Hepatocyte (in vitro differentiated cells): ENCODE measurements around the gene BLID. TPM values are rescaled to one million over a fixed set of nuclear protein-coding genes. Genes with fewer than 3 reads are reported as not detected.

Experiments
- DNase-seq: peaks from one replicate; pipeline ENCODE4 v3.0.0-alpha.2; 2016; ENCODE audit warnings: low spot score
- H2AFZ ChIP-seq: fragments of 200-600 bp; sonication (generic); 2 replicates; pipeline ENCODE4 v1.6.0; 2016; ENCODE audit warnings: antibody characterized with exemption, mild to moderate bottlenecking
- H3K27ac ChIP-seq: fragments of 200-600 bp; sonication (generic); 2 replicates; pipeline ENCODE4 v1.5.1; 2016; ENCODE audit warnings: mild to moderate bottlenecking
- H3K27me3 ChIP-seq: fragments of 200-600 bp; sonication (generic); 2 replicates; pipeline ENCODE4 v1.6.1; 2016
- H3K36me3 ChIP-seq: fragments of 200-600 bp; sonication (generic); replicated peaks from 2 replicates; pipeline ENCODE4 v1.5.1; 2016; ENCODE audit warnings: low read depth; ENCODE audit not compliant: insufficient read depth
- H3K4me1 ChIP-seq: fragments of 200-600 bp; sonication (generic); 2 replicates; pipeline ENCODE4 v1.5.1; 2016; ENCODE audit warnings: mild to moderate bottlenecking, moderate library complexity; ENCODE audit not compliant: insufficient read depth
- H3K4me2 ChIP-seq: fragments of 200-600 bp; sonication (generic); 2 replicates; pipeline ENCODE4 v1.6.0; 2016
- H3K4me3 ChIP-seq: fragments of 200-600 bp; sonication (generic); 2 replicates; pipeline ENCODE4 v1.5.1; 2016; ENCODE audit warnings: mild to moderate bottlenecking
- H3K79me2 ChIP-seq: fragments of 200-600 bp; sonication (generic); 2 replicates; pipeline ENCODE4 v1.6.0; 2017; ENCODE audit warnings: mild to moderate bottlenecking
- H3K9me2 ChIP-seq: fragments of 200-600 bp; sonication (generic); replicated peaks from 2 replicates; pipeline ENCODE4 v1.6.0; 2017; ENCODE audit warnings: mild to moderate bottlenecking; ENCODE audit not compliant: insufficient read depth
- H3K9me3 ChIP-seq: fragments of 200-600 bp; sonication (generic); 2 replicates; pipeline ENCODE4 v1.5.1; 2016; ENCODE audit warnings: low read depth, mild to moderate bottlenecking
- H4K20me1 ChIP-seq: fragments of 200-600 bp; sonication (generic); 2 replicates; pipeline ENCODE4 v1.6.0; 2016; ENCODE audit warnings: mild to moderate bottlenecking; ENCODE audit not compliant: insufficient read depth, poor library complexity, severe bottlenecking
- CTCF ChIP-seq: fragments of 200-600 bp; sonication (generic); IDR thresholded peaks from 2 replicates; pipeline ENCODE4 v1.5.1; 2016; ENCODE audit warnings: antibody characterized with exemption, mild to moderate bottlenecking; ENCODE audit not compliant: poor library complexity
- EZH2 ChIP-seq: fragments of 200-600 bp; sonication (generic); IDR thresholded peaks from 2 replicates; pipeline ENCODE4 v1.6.1; 2016; ENCODE audit warnings: antibody characterized with exemption, mild to moderate bottlenecking, borderline replicate concordance
- EZH2phosphoT487 ChIP-seq: fragments of 200-600 bp; sonication (generic); IDR thresholded peaks from one replicate; pipeline ENCODE4 v1.6.1; 2018; ENCODE audit warnings: antibody characterized with exemption, mild to moderate bottlenecking, low read depth, moderate library complexity; ENCODE audit not compliant: unreplicated experiment, severe bottlenecking
- WGBS: methylation state at CpG from one replicate; pipeline ENCODE4 v1.1.6; 2016; ENCODE audit warnings: low lambda C conversion rate; ENCODE audit errors: missing lambda C conversion rate; 5-methylcytosine and 5-hydroxymethylcytosine counted together
- microRNA counts: library from miRNA; unstranded; fragments of <30 nt; microRNA quantifications from one replicate; lab custom pipeline; 2017
- microRNA-seq: library from miRNA; unstranded; fragments of <30 nt; microRNA quantifications from one replicate; pipeline ENCODE4, GENCODE V29; 2017
- polyA plus RNA-seq: library from polyadenylated mRNA; unstranded; fragments of >200 nt; fragmentation: Nextera tagmentation; extraction: Ambion mirVana; gene quantifications from 2 replicates; pipeline ENCODE4 v1.2.1, GENCODE V29; 2016
- small RNA-seq: library from RNA; depleted of rRNA; stranded (forward); fragments of <200 nt; gene quantifications from one replicate; pipeline ENCODE3, GENCODE V24; 2014
- total RNA-seq: library from RNA; depleted of rRNA; stranded (reverse); fragments of >200 nt; gene quantifications from 2 replicates; pipeline ENCODE4 v1.2.3, GENCODE V29; 2014

BLID gene
- total and polyA plus RNA-seq, 2 experiments from 2014 or later = 0.41 to 2.3 TPM

GRCh38 chr11:122068141-122068540, 47.9 kb downstream of the BLID start:
- Histone ChIP-seq H3K36me3 (no peaks in the 10 kb centered on the region), H3K27ac (peak overlapping the region; percentile 60), H4K20me1 (no peaks in the 10 kb centered on the region), H3K4me2 (peak overlapping the region; percentile 61), H2AFZ (no peak overlapping the region), H3K79me2 (no peaks in the 10 kb centered on the region), H3K27me3 (no peaks in the 10 kb centered on the region), H3K9me2 (no peaks in the 10 kb centered on the region), H3K9me3 (no peaks in the 10 kb centered on the region), H3K4me3 (no peak overlapping the region), H3K4me1 (no peaks in the 10 kb centered on the region)
- 25% methylated on average over 5 of the region's 5 CpGs for WGBS
- no peak for DNase-seq
- no peak for TF ChIP-seq CTCF
- TF ChIP-seq EZH2phosphoT487 = no peak
- no peak for TF ChIP-seq EZH2

MicroRNA genes within 50 kb of the gene (microRNA counts, 767-probe panel; counts per million panel counts)
- microRNA hsa-let-7a-5p (lab: Ali Mortazavi, UCI) (13,294 counts per million, percentile 99 among the panel's probes with 10 or more counts), microRNA hsa-miR-100-5p (lab: Ali Mortazavi, UCI) (9,146 counts per million, percentile 71 among the panel's probes with 10 or more counts), microRNA hsa-miR-125b-5p (lab: Ali Mortazavi, UCI) (13,004 counts per million, percentile 98 among the panel's probes with 10 or more counts)

Small RNA genes within 50 kb of the gene (microRNA-seq; reads per million reads assigned to microRNA genes)
- gene MIR100 (14,739 reads per million, percentile 96 among the genes with 10 or more reads in this experiment), gene MIR125B1 (1,782 reads per million, percentile 83 among the genes with 10 or more reads in this experiment), gene MIRLET7A2 (161 reads per million, percentile 64 among the genes with 10 or more reads in this experiment)

Small RNA genes within 50 kb of the gene (small RNA-seq; reads per million reads assigned to genes)
- 1,017 reads per million, percentile 99 among the genes with 10 or more reads in this experiment for gene MIR100
- gene MIR125B1 = 164 reads per million, percentile 98 among the genes with 10 or more reads in this experiment
- gene MIRLET7A2 = 1.9 reads per million, percentile 85 among the genes with 10 or more reads in this experiment
